Measurements from ENCODE around the gene NSUN3. TPM values are rescaled to one million over a fixed set of nuclear protein-coding genes. Genes with fewer than 3 reads are reported as not detected.
A peak's percentile ranks its signal among the peaks of the same experiment; 100 is the strongest.

NSUN3 gene
- total RNA-seq, 1 donor from 2014 or later, result 8.5 TPM

- TF ChIP-seq CTCF (IDR thresholded peaks at IDR 0.05), result no peak
- H3K4me3 Mint-ChIP-seq (ENCODE audit: unreplicated experiment), result no peak overlapping the region
- H3K9me3 Mint-ChIP-seq (ENCODE audit: low read depth), result no peaks in the 10 kb centered on the region
- no peak for DNase-seq (ENCODE audit: low spot score)
- H3K27ac Mint-ChIP-seq (ENCODE audit: unreplicated experiment), result no peak overlapping the region
- peaks cover 12% of the 10 kb centered on the region for H3K36me3 Mint-ChIP-seq (ENCODE audit: low read depth)
- no peaks in the 10 kb centered on the region for H3K4me1 Mint-ChIP-seq (ENCODE audit: low read depth)
- no peaks in the 10 kb centered on the region for H3K27me3 Mint-ChIP-seq (ENCODE audit: low read depth)
These were observed 16.3 kb upstream of the NSUN3 start for GRCh38 chr3:94046533-94046932.

- peaks cover 5% of the 10 kb centered on the region for H3K36me3 Mint-ChIP-seq (ENCODE audit: low read depth)
- no peak overlapping the region for H3K4me3 Mint-ChIP-seq (ENCODE audit: unreplicated experiment)
- no peak for TF ChIP-seq CTCF (IDR thresholded peaks at IDR 0.05)
- H3K9me3 Mint-ChIP-seq (ENCODE audit: low read depth), result no peaks in the 10 kb centered on the region
- H3K4me1 Mint-ChIP-seq (ENCODE audit: low read depth), result no peaks in the 10 kb centered on the region
- DNase-seq (ENCODE audit: low spot score), result no peak
- H3K27me3 Mint-ChIP-seq (ENCODE audit: low read depth), result no peaks in the 10 kb centered on the region
- H3K27ac Mint-ChIP-seq (ENCODE audit: unreplicated experiment), result no peak overlapping the region
These were observed 13.6 kb upstream of the NSUN3 start for GRCh38 chr3:94049267-94049666.

GRCh38 chr3:94050546-94050945 is 12.3 kb upstream of the NSUN3 start:
- no peak overlapping the region for H3K4me3 Mint-ChIP-seq (ENCODE audit: unreplicated experiment)

GRCh38 chr3:94061297-94061696 is 1.6 kb upstream of the NSUN3 start:
- Mint-ChIP-seq H3K27ac (ENCODE audit: unreplicated experiment) (no peak overlapping the region), H3K9me3 (ENCODE audit: low read depth) (no peaks in the 10 kb centered on the region), H3K4me3 (ENCODE audit: unreplicated experiment) (no peak overlapping the region), H3K27me3 (ENCODE audit: low read depth) (no peaks in the 10 kb centered on the region), H3K36me3 (ENCODE audit: low read depth) (no peaks in the 10 kb centered on the region), H3K4me1 (ENCODE audit: low read depth) (peaks cover 32% of the 10 kb centered on the region)
- no peak for TF ChIP-seq CTCF (IDR thresholded peaks at IDR 0.05)
- no peak for DNase-seq (ENCODE audit: low spot score)

More at GRCh38 chr3:94050546-94050945, 12.3 kb upstream of the NSUN3 start:
- Mint-ChIP-seq H3K27me3 (ENCODE audit: low read depth) (no peaks in the 10 kb centered on the region), H3K27ac (ENCODE audit: unreplicated experiment) (no peak overlapping the region), H3K36me3 (ENCODE audit: low read depth) (no peaks in the 10 kb centered on the region), H3K9me3 (ENCODE audit: low read depth) (no peaks in the 10 kb centered on the region), H3K4me1 (ENCODE audit: low read depth) (no peaks in the 10 kb centered on the region)
- no peak for DNase-seq (ENCODE audit: low spot score)
- no peak for TF ChIP-seq CTCF (IDR thresholded peaks at IDR 0.05)

- no peak for DNase-seq (ENCODE audit: low spot score)
- Mint-ChIP-seq H3K27ac (ENCODE audit: unreplicated experiment) (peak overlapping the region; percentile 100), H3K36me3 (ENCODE audit: low read depth) (no peaks in the 10 kb centered on the region), H3K4me3 (ENCODE audit: unreplicated experiment) (peak overlapping the region; percentile 97), H3K27me3 (ENCODE audit: low read depth) (no peaks in the 10 kb centered on the region), H3K4me1 (ENCODE audit: low read depth) (peaks cover 38% of the 10 kb centered on the region), H3K9me3 (ENCODE audit: low read depth) (no peaks in the 10 kb centered on the region)
- TF ChIP-seq CTCF (IDR thresholded peaks at IDR 0.05), result no peak
These were observed 747 bp downstream of the NSUN3 start for GRCh38 chr3:94063496-94064119.

Data from chondrocyte (in vitro differentiated cells).